Endothelial cell (in vitro differentiated cells): ENCODE results near the gene SASH1. TPM values are rescaled to one million over a fixed set of nuclear protein-coding genes. Genes with fewer than 3 reads are reported as not detected.
A peak's percentile ranks its signal among the peaks of the same experiment; 100 is the strongest.

Source experiments
- DNase-seq: peaks from one replicate; pipeline ENCODE4 v3.0.0; 2021; ENCODE audit warnings: low spot score
- H3K27ac Mint-ChIP-seq: one replicate; pipeline ENCODE4 v1.8.0; 2021; ENCODE audit warnings: mixed read lengths, inconsistent platforms; ENCODE audit not compliant: unreplicated experiment
- H3K27me3 Mint-ChIP-seq: one replicate; pipeline ENCODE4 v1.8.0; 2021; ENCODE audit warnings: mild to moderate bottlenecking, moderate library complexity, mixed read lengths, inconsistent platforms; ENCODE audit not compliant: unreplicated experiment
- H3K36me3 Mint-ChIP-seq: one replicate; pipeline ENCODE4 v1.8.0; 2021; ENCODE audit warnings: mild to moderate bottlenecking, low read depth, mixed read lengths, inconsistent platforms; ENCODE audit not compliant: unreplicated experiment
- H3K4me1 Mint-ChIP-seq: one replicate; pipeline ENCODE4 v1.8.0; 2021; ENCODE audit warnings: mild to moderate bottlenecking, mixed read lengths, inconsistent platforms; ENCODE audit not compliant: unreplicated experiment
- H3K4me3 Mint-ChIP-seq: one replicate; pipeline ENCODE4 v1.8.0; 2021; ENCODE audit warnings: mild to moderate bottlenecking, mixed read lengths, inconsistent platforms; ENCODE audit not compliant: unreplicated experiment
- H3K9me3 Mint-ChIP-seq: one replicate; pipeline ENCODE4 v1.8.0; 2021; ENCODE audit warnings: mixed read lengths, inconsistent platforms; ENCODE audit not compliant: unreplicated experiment
- total RNA-seq: library from RNA; stranded (reverse); fragmentation: NEBNext Ultra II Directional; extraction: Animal tissue kit (Norgen Biotek cat#: 25700); gene quantifications from one replicate; pipeline ENCODE4 v1.2.1, GENCODE V29; 2021; ENCODE audit not compliant: unreplicated experiment
- TF ChIP-seq, protein P1 (sequence below): fragments of 200-600 bp; sonication (generic); IDR thresholded peaks from one replicate; pipeline ENCODE4 v1.5.0; 2021; ENCODE audit warnings: antibody characterized with exemption; ENCODE audit not compliant: unreplicated experiment

The SASH1 gene
- total RNA-seq, 1 donor from 2014 or later = 138 TPM

DNA sequence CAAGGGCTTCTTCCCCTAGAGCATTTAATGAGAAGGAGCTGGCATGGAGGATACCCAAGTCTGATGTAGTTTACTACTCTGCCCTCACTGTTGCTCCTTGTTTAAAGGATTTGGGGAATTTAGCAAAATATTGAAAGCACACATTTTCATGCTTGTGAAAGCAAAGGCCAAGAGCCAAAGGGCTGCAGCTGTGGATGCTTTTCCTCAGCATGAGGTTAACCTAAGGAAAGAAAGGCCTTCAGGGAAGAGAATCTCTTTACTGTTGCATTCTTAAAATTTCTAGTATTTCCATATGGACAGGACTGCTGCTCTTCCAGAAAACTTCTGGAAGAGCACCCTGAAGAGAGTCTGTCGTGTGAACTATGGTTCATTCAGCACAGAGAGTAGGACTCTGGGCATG is 45.9 kb upstream of the SASH1 start:
- Mint-ChIP-seq H3K4me1 (peaks cover 11% of the 10 kb centered on the region), H3K27me3 (peaks cover 6% of the 10 kb centered on the region), H3K27ac (no peak overlapping the region), H3K9me3 (no peaks in the 10 kb centered on the region), H3K4me3 (no peak overlapping the region), H3K36me3 (no peaks in the 10 kb centered on the region)
- no peak for DNase-seq
- TF ChIP-seq, protein P1, sequence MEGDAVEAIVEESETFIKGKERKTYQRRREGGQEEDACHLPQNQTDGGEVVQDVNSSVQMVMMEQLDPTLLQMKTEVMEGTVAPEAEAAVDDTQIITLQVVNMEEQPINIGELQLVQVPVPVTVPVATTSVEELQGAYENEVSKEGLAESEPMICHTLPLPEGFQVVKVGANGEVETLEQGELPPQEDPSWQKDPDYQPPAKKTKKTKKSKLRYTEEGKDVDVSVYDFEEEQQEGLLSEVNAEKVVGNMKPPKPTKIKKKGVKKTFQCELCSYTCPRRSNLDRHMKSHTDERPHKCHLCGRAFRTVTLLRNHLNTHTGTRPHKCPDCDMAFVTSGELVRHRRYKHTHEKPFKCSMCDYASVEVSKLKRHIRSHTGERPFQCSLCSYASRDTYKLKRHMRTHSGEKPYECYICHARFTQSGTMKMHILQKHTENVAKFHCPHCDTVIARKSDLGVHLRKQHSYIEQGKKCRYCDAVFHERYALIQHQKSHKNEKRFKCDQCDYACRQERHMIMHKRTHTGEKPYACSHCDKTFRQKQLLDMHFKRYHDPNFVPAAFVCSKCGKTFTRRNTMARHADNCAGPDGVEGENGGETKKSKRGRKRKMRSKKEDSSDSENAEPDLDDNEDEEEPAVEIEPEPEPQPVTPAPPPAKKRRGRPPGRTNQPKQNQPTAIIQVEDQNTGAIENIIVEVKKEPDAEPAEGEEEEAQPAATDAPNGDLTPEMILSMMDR = no peak

DNA sequence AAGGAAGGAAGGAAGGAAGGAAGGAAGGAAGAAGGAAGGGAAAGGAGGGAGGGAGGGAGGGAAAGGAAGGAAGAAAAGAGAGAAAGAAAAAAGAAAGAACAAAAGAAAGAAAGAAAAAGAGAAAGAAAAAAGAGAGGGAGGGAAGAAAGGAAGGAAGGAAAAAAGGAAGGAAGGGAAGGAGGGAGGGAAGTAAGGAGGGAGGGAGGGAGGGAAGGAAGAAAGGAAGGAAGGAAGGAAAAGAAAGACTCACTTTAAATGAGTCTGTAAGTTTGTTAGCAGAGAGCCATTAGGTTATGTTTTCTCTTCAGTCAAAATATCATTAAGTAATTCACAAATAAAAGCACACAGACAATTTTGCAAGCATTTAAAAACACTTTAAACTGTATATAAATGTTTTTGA is 44.0 kb upstream of the SASH1 start:
- no peak for DNase-seq
- no peak overlapping the region for H3K4me3 Mint-ChIP-seq
- peaks cover 8% of the 10 kb centered on the region for H3K27me3 Mint-ChIP-seq
- H3K36me3 Mint-ChIP-seq = no peaks in the 10 kb centered on the region
- no peaks in the 10 kb centered on the region for H3K9me3 Mint-ChIP-seq
- H3K4me1 Mint-ChIP-seq = peaks cover 8% of the 10 kb centered on the region
- no peak overlapping the region for H3K27ac Mint-ChIP-seq
- TF ChIP-seq, protein P1 = no peak

DNA sequence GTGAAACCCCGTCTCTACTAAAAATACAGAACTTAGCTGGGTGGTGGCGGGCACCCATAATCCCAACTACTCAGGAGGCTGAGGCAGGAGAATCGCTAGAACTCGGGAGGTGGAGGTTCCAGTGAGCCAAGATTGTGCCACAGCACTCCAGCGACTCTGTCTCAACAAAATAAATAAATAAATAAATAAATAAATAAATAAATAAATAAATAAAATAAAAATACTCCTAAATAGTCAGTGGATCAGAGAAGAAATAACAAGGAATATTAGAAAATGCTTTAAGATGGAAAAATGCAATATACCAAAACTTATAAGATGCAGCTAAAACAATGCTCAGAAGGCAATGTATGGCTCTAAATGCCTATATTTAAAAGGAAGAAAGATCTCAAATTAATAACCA is 39.0 kb upstream of the SASH1 start:
- Mint-ChIP-seq H3K27me3 (peaks cover 3% of the 10 kb centered on the region), H3K4me1 (peaks cover 17% of the 10 kb centered on the region), H3K4me3 (no peak overlapping the region), H3K36me3 (no peaks in the 10 kb centered on the region), H3K9me3 (no peaks in the 10 kb centered on the region), H3K27ac (no peak overlapping the region)
- TF ChIP-seq, protein P1 = no peak
- DNase-seq = no peak

DNA sequence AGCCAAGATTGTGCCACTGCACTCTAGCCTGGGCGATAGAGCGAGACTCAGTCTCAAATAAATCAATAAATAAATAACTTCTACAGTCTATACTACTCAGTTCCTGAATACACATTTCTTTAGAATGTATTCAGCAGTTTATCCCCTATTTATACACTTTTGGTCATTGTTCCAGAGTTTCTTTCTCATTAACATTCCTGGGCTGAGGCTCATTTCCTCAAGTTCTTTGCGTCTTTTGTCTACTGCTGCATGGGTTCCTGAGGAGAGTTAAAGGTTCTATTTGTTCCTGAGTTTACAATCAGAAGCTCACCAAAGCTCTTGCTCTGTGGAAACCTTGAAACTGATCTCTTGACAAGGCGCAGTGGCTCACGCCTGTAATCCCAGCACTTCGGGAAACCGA is 37.7 kb upstream of the SASH1 start:
- no peaks in the 10 kb centered on the region for H3K9me3 Mint-ChIP-seq
- no peaks in the 10 kb centered on the region for H3K36me3 Mint-ChIP-seq
- peak overlapping the region; percentile 76 for H3K27ac Mint-ChIP-seq
- no peak overlapping the region for H3K4me3 Mint-ChIP-seq
- H3K27me3 Mint-ChIP-seq = peaks cover 2% of the 10 kb centered on the region
- peaks cover 20% of the 10 kb centered on the region for H3K4me1 Mint-ChIP-seq
- TF ChIP-seq, protein P1 = no peak
- DNase-seq = no peak

DNA sequence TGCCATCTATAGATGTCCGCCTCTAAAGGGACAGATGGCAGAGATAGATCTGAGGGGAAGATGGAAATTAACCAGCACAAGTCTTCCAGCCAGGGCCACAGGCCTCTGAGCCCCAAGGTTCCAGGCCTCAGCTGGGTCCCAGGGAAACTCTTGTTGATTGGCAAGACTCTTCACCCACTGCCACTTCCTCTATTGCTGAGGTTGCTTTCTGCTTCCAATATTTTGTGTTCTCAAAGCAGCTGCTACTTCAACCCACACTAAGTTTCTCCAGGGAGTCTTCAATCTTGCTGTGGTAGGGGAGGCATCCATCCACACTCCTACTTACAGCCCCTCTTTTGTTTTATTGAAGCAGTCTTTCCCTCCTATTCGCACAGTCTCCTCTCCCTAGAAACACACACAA is 36.4 kb upstream of the SASH1 start:
- Mint-ChIP-seq H3K4me3 (no peak overlapping the region), H3K27ac (no peak overlapping the region), H3K4me1 (peaks cover 23% of the 10 kb centered on the region), H3K36me3 (no peaks in the 10 kb centered on the region), H3K9me3 (no peaks in the 10 kb centered on the region), H3K27me3 (peaks cover 2% of the 10 kb centered on the region)
- DNase-seq = no peak
- TF ChIP-seq, protein P1 = no peak
